Naive thymus-derived CD4-positive, alpha-beta T cell (primary cell): ENCODE measurements around the gene DNAH1. TPM values are rescaled to one million over a fixed set of nuclear protein-coding genes. Genes with fewer than 3 reads are reported as not detected.
A peak's percentile ranks its signal among the peaks of the same experiment; 100 is the strongest.

Experiments used
- ATAC-seq: fragments of 150-1000 bp; cut with Tn5 transposase; 2 replicates; pipeline ENCODE4 v1.10.0; 2021; ENCODE audit warnings: mild to moderate bottlenecking, moderate library complexity
- CTCF ChIA-PET: fragments of 350-600 bp; sonication (Branson Sonifier 250); formaldehyde crosslinking; loops from one replicate; lab custom pipeline; 2021; ENCODE audit warnings: antibody characterized with exemption; lab: Charles Lee
- POLR2A ChIA-PET: fragments of 350-600 bp; sonication (Branson Sonifier 250); formaldehyde crosslinking; loops from one replicate; lab custom pipeline; 2021; ENCODE audit warnings: antibody characterized with exemption, inconsistent platforms; lab: Charles Lee
- DNase-seq, 9 donors: peaks; one replicate each; pipeline versions ENCODE4 v3.0.0 to v3.0.0-alpha.2; 2020 to 2022; ENCODE audit warnings: mixed read lengths in 1 of 9
- H3K27ac ChIP-seq: one replicate; pipeline ENCODE4 v1.7.0; 2013; ENCODE audit warnings: mild to moderate bottlenecking, low read depth, low read length, moderate library complexity
- H3K27me3 ChIP-seq, 2 donors: one replicate each; pipeline ENCODE4 v1.7.0; 2013; ENCODE audit warnings: low read length in 2 of 2, mild to moderate bottlenecking in 2 of 2, moderate library complexity in 2 of 2; ENCODE audit not compliant: control insufficient read depth in 2 of 2, insufficient read depth in 2 of 2
- H3K36me3 ChIP-seq, 3 experiments: 1 replicate in 2 of 3; 2 replicates in 1 of 3; pipeline ENCODE4 v1.7.0; 2013; ENCODE audit warnings: low read length in 3 of 3, mild to moderate bottlenecking in 3 of 3, moderate library complexity in 1 of 3; ENCODE audit not compliant: insufficient read depth in 3 of 3, control insufficient read depth in 2 of 3
- H3K4me1 ChIP-seq, 2 donors: one replicate each; pipeline ENCODE4 v1.7.0; 2013; ENCODE audit warnings: low read length in 2 of 2, mild to moderate bottlenecking in 2 of 2, moderate library complexity in 1 of 2; ENCODE audit not compliant: control insufficient read depth in 2 of 2, insufficient read depth in 2 of 2
- H3K4me3 ChIP-seq: 2 replicates; pipeline ENCODE4 v1.7.0; 2013; ENCODE audit warnings: mild to moderate bottlenecking, low read length
- H3K9me3 ChIP-seq, 3 experiments: 1 replicate in 2 of 3; 2 replicates in 1 of 3; pipeline ENCODE4 v1.7.0; 2013; ENCODE audit warnings: low read length in 3 of 3; ENCODE audit not compliant: control insufficient read depth in 2 of 3
- H3K27ac Mint-ChIP-seq, 9 donors: one replicate each; pipeline ENCODE4 v1.8.0; 2020 to 2022; ENCODE audit warnings: mixed read lengths in 9 of 9, mild to moderate bottlenecking in 8 of 9, moderate library complexity in 5 of 9, inconsistent platforms in 2 of 9
- H3K27me3 Mint-ChIP-seq, 5 donors: one replicate each; pipeline ENCODE4 v1.8.0; 2021 to 2022; ENCODE audit warnings: mixed read lengths in 5 of 5, mild to moderate bottlenecking in 1 of 5
- H3K36me3 Mint-ChIP-seq, 5 donors: one replicate each; pipeline ENCODE4 v1.8.0; 2020 to 2022; ENCODE audit warnings: mixed read lengths in 5 of 5, mild to moderate bottlenecking in 3 of 5, inconsistent platforms in 1 of 5
- H3K4me1 Mint-ChIP-seq, 7 donors: one replicate each; pipeline ENCODE4 v1.8.0; 2020 to 2022; ENCODE audit warnings: mixed read lengths in 7 of 7, mild to moderate bottlenecking in 3 of 7, inconsistent platforms in 1 of 7
- H3K4me3 Mint-ChIP-seq, 10 donors: one replicate each; pipeline ENCODE4 v1.8.0; 2020 to 2022; ENCODE audit warnings: mild to moderate bottlenecking in 10 of 10, mixed read lengths in 10 of 10, moderate library complexity in 6 of 10, inconsistent platforms in 2 of 10
- H3K9me3 Mint-ChIP-seq, 11 donors: one replicate each; pipeline ENCODE4 v1.8.0; 2020 to 2022; ENCODE audit warnings: mixed read lengths in 11 of 11, mild to moderate bottlenecking in 4 of 11, inconsistent platforms in 1 of 11, moderate library complexity in 1 of 11
- intact Hi-C, 2 donors: fragments of 100-400 bp; cut with micrococcal nuclease; formaldehyde crosslinking; loops; one replicate each; pipeline ENCODE4 v1.15.1; 2023
- polyA plus RNA-seq, 2 donors: library from polyadenylated mRNA; unstranded; fragments of 300-500 nt; fragmentation: Illumina TruSeq; gene quantifications; one replicate each; pipeline ENCODE4 v1.2.3, GENCODE V29; 2021
- total RNA-seq, 6 experiments: library from RNA in 5 of 6; stranded (reverse) in 5 of 6; gene quantifications; 1 replicate in 5 of 6; 2 replicates in 1 of 6; pipeline ENCODE4 v1.2.3 and lab custom pipeline; 2021 to 2026

DNAH1 gene
- total and polyA plus RNA-seq, 7 experiments from 2014 or later: 0.35 to 69.2 (median 48.2) TPM

GRCh38 chr3:52444860-52445793, 129.0 kb downstream of the DNAH1 start, which contains the start of gene SEMA3G:
Gene SEMA3G (minus strand): TSS chr3:52445103. CDS start chr3:52445027, 76 bp downstream.
- CTCF ChIA-PET: interaction anchor here (0.6 to 3.7 kb wide), 6 partner anchors 14 to 878 kb away, joined by 3 to 40 read pairs (median 5); no protein-coding TSS in a partner anchor
- no peaks in the 10 kb centered on the region for H3K9me3 Mint-ChIP-seq

GRCh38 chr3:52446042-52446441, 129.9 kb downstream of the DNAH1 start:
- ChIA-PET CTCF (interaction anchor here (0.6 to 3.7 kb wide), 5 partner anchors 18 to 444 kb away, joined by 3 to 40 read pairs (median 6); no protein-coding TSS in a partner anchor), POLR2A (interaction anchor here (1.6 kb wide), 1 partner anchor 34 kb away, joined by 5 read pairs; no protein-coding TSS in a partner anchor)
- Mint-ChIP-seq H3K27ac (no peak overlapping the region), H3K4me3 (no peak overlapping the region), H3K36me3 (no peaks in the 10 kb centered on the region), H3K9me3 (no peaks in the 10 kb centered on the region), H3K4me1 (peaks cover 6 to 13% (median 9%) of the 10 kb centered on the region in 7 donors), H3K27me3 (no peaks in the 10 kb centered on the region)
- DNase-seq: no peak
- Histone ChIP-seq H3K27ac (no peak overlapping the region), H3K4me3 (no peak overlapping the region), H3K9me3 (no peaks in the 10 kb centered on the region), H3K36me3 (no peaks in the 10 kb centered on the region), H3K27me3 (no peaks in the 10 kb centered on the region), H3K4me1 (peaks cover 0 to 9% of the 10 kb centered on the region in 2 donors)
- no peak for ATAC-seq
- intact Hi-C loops: loop anchor here in 1 of 2 donors (2.0 to 5.0 kb wide), 2 partner anchors 73 to 224 kb away; no protein-coding TSS in a partner anchor

More at GRCh38 chr3:52444860-52445793, 129.0 kb downstream of the DNAH1 start, which contains the start of gene SEMA3G:
- ATAC-seq (peak; percentile 94), DNase-seq (peak; percentile 39 to 78 (median 63))
- no peak within 1 kb of the TSS for H3K27ac ChIP-seq
- H3K4me1 ChIP-seq: peaks cover 0 to 9% of the 10 kb centered on the region in 2 donors
- intact Hi-C loops: loop anchor here in 1 of 2 donors (5.0 kb wide), 1 partner anchor 223 kb away; no protein-coding TSS in a partner anchor
- no peak within 1 kb of the TSS for H3K4me3 Mint-ChIP-seq
- H3K36me3 Mint-ChIP-seq: no peaks in the 10 kb centered on the region
- H3K27me3 ChIP-seq: no peaks in the 10 kb centered on the region
- H3K27ac Mint-ChIP-seq: peak within 1 kb of the TSS in 1 of 9 donors; percentile 59
- no peaks in the 10 kb centered on the region for H3K27me3 Mint-ChIP-seq
- POLR2A ChIA-PET: interaction anchor here (1.5 kb wide), 1 partner anchor 9 kb away, joined by 9 read pairs; the partner anchor contains the start of gene TNNC1
- H3K4me1 Mint-ChIP-seq: peaks cover 6 to 13% (median 9%) of the 10 kb centered on the region in 7 donors
- no peak within 1 kb of the TSS for H3K4me3 ChIP-seq
- no peaks in the 10 kb centered on the region for H3K36me3 ChIP-seq
- H3K9me3 ChIP-seq: no peaks in the 10 kb centered on the region

- peak; percentile 46 to 76 (median 67) for DNase-seq
- H3K36me3 Mint-ChIP-seq: no peaks in the 10 kb centered on the region
- peak overlapping the region in 2 of 10 donors; percentile 61 to 81 for H3K4me3 Mint-ChIP-seq
- ChIA-PET CTCF (interaction anchor here (0.6 to 3.7 kb wide), 11 partner anchors 19 to 445 kb away, joined by 3 to 40 read pairs (median 4); no protein-coding TSS in a partner anchor), POLR2A (interaction anchor here (0.6 to 1.7 kb wide), 3 partner anchors 33 to 76 kb away, joined by 3 to 7 read pairs (median 5); no protein-coding TSS in a partner anchor)
- Histone ChIP-seq H3K36me3 (no peaks in the 10 kb centered on the region), H3K27ac (no peak overlapping the region), H3K27me3 (no peaks in the 10 kb centered on the region), H3K4me1 (peaks cover 0 to 9% of the 10 kb centered on the region in 2 donors), H3K4me3 (no peak overlapping the region), H3K9me3 (no peaks in the 10 kb centered on the region)
- intact Hi-C loops: loop anchor here (1.0 to 5.0 kb wide), 9 partner anchors 8 to 446 kb away; partner anchors contain the start of gene NISCH (in 1 of the 2)
- H3K27ac Mint-ChIP-seq: peak overlapping the region in 5 of 9 donors; percentile 3 to 90 (median 49)
- H3K9me3 Mint-ChIP-seq: no peaks in the 10 kb centered on the region
- no peaks in the 10 kb centered on the region for H3K27me3 Mint-ChIP-seq
- peaks cover 6 to 13% (median 9%) of the 10 kb centered on the region in 7 donors for H3K4me1 Mint-ChIP-seq
- ATAC-seq: peak; percentile 78
Measured at GRCh38 chr3:52446631-52447511, 130.8 kb downstream of the DNAH1 start.

- ChIA-PET POLR2A (interaction anchor here (0.6 to 1.7 kb wide), 6 partner anchors 8 to 77 kb away, joined by 3 to 7 read pairs (median 4); no protein-coding TSS in a partner anchor), CTCF (interaction anchor here (0.6 to 3.7 kb wide), 10 partner anchors 10 to 946 kb away, joined by 3 to 32 read pairs (median 3); no protein-coding TSS in a partner anchor)
- no peak for ATAC-seq
- Histone ChIP-seq H3K9me3 (no peaks in the 10 kb centered on the region), H3K36me3 (no peaks in the 10 kb centered on the region), H3K4me3 (no peak overlapping the region), H3K4me1 (peaks cover 0 to 9% of the 10 kb centered on the region in 2 donors), H3K27me3 (no peaks in the 10 kb centered on the region), H3K27ac (no peak overlapping the region)
- no peaks in the 10 kb centered on the region for H3K36me3 Mint-ChIP-seq
- H3K27me3 Mint-ChIP-seq: no peaks in the 10 kb centered on the region
- H3K4me3 Mint-ChIP-seq: peak overlapping the region in 1 of 10 donors; percentile 81
- DNase-seq: no peak
- H3K27ac Mint-ChIP-seq: peak overlapping the region in 1 of 9 donors; percentile 54
- H3K9me3 Mint-ChIP-seq: no peaks in the 10 kb centered on the region
- peaks cover 6 to 13% (median 9%) of the 10 kb centered on the region in 7 donors for H3K4me1 Mint-ChIP-seq
- intact Hi-C loops: loop anchor here (1.0 to 5.0 kb wide), 9 partner anchors 8 to 446 kb away; partner anchors contain the start of gene NISCH (in 1 of the 2)
Measured at GRCh38 chr3:52447512-52448355, 131.6 kb downstream of the DNAH1 start.
